ENCODE data around the gene BCAP31.

DNA sequence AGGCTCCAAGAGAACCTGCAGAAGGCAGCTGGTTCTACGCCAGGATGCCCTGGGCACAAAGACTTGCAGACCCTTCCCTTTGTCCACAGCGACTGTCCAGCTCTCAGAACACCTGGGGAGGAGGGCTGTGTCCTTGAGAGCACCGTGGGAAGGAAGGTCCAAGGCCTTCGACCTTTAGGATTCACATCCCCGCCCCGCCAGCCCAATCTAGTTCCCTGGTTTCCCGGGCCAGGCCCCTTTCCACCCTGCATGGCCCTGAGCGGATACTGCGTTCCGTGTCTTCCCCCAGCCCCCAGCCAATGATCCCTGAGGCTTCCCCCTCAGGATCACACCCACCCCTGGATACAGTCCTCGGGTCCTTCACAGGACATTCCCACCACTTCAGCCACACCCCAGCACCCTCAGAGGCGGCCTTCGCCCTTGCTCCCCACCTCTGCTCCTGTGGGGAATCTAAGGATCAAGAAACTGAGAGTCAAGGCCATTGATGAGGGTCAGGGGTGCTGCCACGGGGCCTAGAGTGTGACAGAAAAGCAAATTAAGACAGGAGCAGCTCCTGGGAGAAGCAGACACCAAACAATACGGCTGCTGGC, 9.6 kb upstream of the BCAP31 start:
- TF ChIP-seq, protein P1, sequence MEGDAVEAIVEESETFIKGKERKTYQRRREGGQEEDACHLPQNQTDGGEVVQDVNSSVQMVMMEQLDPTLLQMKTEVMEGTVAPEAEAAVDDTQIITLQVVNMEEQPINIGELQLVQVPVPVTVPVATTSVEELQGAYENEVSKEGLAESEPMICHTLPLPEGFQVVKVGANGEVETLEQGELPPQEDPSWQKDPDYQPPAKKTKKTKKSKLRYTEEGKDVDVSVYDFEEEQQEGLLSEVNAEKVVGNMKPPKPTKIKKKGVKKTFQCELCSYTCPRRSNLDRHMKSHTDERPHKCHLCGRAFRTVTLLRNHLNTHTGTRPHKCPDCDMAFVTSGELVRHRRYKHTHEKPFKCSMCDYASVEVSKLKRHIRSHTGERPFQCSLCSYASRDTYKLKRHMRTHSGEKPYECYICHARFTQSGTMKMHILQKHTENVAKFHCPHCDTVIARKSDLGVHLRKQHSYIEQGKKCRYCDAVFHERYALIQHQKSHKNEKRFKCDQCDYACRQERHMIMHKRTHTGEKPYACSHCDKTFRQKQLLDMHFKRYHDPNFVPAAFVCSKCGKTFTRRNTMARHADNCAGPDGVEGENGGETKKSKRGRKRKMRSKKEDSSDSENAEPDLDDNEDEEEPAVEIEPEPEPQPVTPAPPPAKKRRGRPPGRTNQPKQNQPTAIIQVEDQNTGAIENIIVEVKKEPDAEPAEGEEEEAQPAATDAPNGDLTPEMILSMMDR (conservative IDR thresholded peaks at IDR 0.05; ENCODE audit: low read depth, low read length) = no peak
- TF ChIP-seq EZH2phosphoT487 (IDR thresholded peaks at IDR 0.05; ENCODE audit: borderline replicate concordance, low read length) (no peak), EZH2 (IDR thresholded peaks at IDR 0.05; ENCODE audit: low read length, unreplicated experiment) (no peak)

Data from PC-3 (cell line).